Epithelial cell of esophagus (primary cell): ENCODE results near the gene NEDD4L.

ENCODE experiments used
- DNase-seq: peaks from one replicate; pipeline ENCODE4 v3.0.0; 2010; ENCODE audit warnings: low read depth
- H3K4me3 ChIP-seq: 2 replicates; pipeline ENCODE4 v1.5.1; 2011; ENCODE audit warnings: mild to moderate bottlenecking, low read length, control low read depth
- CTCF ChIP-seq: IDR thresholded peaks from 2 replicates; pipeline ENCODE4 v1.5.1; 2011; ENCODE audit warnings: low read depth, mild to moderate bottlenecking, low read length, control low read depth, inconsistent platforms; ENCODE audit not compliant: insufficient read depth; ENCODE audit errors: missing control alignments

NEDD4L gene

GRCh38 chr18:58408665-58409064 is 364.6 kb downstream of the NEDD4L start:
- no peak overlapping the region for H3K4me3 ChIP-seq
- no peak for TF ChIP-seq CTCF
- no peak for DNase-seq

- no peak overlapping the region for H3K4me3 ChIP-seq
- no peak for TF ChIP-seq CTCF
- DNase-seq = no peak
Observed at GRCh38 chr18:58409802-58410445, 365.9 kb downstream of the NEDD4L start.

GRCh38 chr18:58411323-58411722 is 367.3 kb downstream of the NEDD4L start:
- H3K4me3 ChIP-seq = no peak overlapping the region
- no peak for TF ChIP-seq CTCF
- DNase-seq = no peak

- TF ChIP-seq CTCF = no peak
- no peak overlapping the region for H3K4me3 ChIP-seq
- DNase-seq = no peak
Observed at GRCh38 chr18:58412844-58413666, 369.0 kb downstream of the NEDD4L start.

GRCh38 chr18:58413667-58414628 is 369.9 kb downstream of the NEDD4L start:
- no peak for DNase-seq
- no peak for TF ChIP-seq CTCF
- no peak overlapping the region for H3K4me3 ChIP-seq

- no peak for TF ChIP-seq CTCF
- H3K4me3 ChIP-seq = no peak overlapping the region
- no peak for DNase-seq
Observed at GRCh38 chr18:58416014-58416703, 372.1 kb downstream of the NEDD4L start.
